T-helper 2 cell treated with Interferon-gamma antibody and Interleukin-4, amounts not matched to agents 5 μg/mL and 100 μg/mL, for 36 hours (primary cell): ENCODE measurements around the gene CTAGE1.
"Not testable (repeated sequence)": the region's sequence is repeated elsewhere in the genome, so short reads cannot be mapped to it uniquely, and the experiment has no call there.

ENCODE experiments used
- DNase-seq: peaks from one replicate; pipeline ENCODE4 v3.0.0; 2021; ENCODE audit warnings: low spot score
- H3K27ac Mint-ChIP-seq: one replicate; pipeline ENCODE4 v1.8.0; 2021; ENCODE audit warnings: mild to moderate bottlenecking, mixed read lengths
- H3K27me3 Mint-ChIP-seq: one replicate; pipeline ENCODE4 v1.8.0; 2021; ENCODE audit warnings: low read depth, mixed read lengths
- H3K36me3 Mint-ChIP-seq: one replicate; pipeline ENCODE4 v1.8.0; 2021; ENCODE audit warnings: low read depth, mixed read lengths
- H3K4me1 Mint-ChIP-seq: one replicate; pipeline ENCODE4 v1.8.0; 2021; ENCODE audit warnings: low read depth, mixed read lengths
- H3K4me3 Mint-ChIP-seq: one replicate; pipeline ENCODE4 v1.8.0; 2022; ENCODE audit warnings: mild to moderate bottlenecking, moderate library complexity, mixed read lengths
- H3K9me3 Mint-ChIP-seq: one replicate; pipeline ENCODE4 v1.8.0; 2021; ENCODE audit warnings: mixed read lengths

Gene CTAGE1, protein sequence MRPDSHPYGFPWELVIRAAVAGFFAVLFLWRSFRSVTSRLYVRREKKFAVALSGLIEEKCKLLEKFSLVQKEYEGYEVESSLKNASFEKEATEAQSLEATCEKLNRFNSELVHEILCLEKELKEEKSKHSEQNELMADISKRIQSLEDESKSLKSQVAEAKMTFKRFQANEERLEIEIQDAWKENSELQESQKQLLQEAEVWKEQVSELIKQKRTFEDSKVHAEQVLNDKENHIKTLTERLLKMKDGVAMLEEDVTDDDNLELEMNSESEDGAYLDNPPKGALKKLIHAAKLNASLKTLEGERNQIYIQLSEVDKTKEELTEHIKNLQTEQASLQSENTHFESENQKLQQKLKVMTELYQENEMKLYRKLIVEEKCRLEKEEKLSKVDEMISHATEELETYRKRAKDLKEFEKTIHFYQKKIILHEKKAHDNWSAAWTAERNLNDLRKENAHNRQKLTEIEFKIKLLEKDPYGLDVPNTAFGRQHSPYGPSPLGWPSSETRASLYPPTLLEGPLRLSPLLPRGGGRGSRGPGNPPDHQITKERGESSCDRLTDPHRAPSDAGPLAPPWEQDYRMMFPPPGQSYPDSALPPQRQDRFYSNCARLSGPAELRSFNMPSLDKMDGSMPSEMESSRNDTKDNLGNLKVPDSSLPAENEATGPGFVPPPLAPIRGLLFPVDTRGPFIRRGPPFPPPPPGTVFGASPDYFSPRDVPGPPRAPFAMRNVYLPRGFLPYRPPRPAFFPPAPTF

DNA sequence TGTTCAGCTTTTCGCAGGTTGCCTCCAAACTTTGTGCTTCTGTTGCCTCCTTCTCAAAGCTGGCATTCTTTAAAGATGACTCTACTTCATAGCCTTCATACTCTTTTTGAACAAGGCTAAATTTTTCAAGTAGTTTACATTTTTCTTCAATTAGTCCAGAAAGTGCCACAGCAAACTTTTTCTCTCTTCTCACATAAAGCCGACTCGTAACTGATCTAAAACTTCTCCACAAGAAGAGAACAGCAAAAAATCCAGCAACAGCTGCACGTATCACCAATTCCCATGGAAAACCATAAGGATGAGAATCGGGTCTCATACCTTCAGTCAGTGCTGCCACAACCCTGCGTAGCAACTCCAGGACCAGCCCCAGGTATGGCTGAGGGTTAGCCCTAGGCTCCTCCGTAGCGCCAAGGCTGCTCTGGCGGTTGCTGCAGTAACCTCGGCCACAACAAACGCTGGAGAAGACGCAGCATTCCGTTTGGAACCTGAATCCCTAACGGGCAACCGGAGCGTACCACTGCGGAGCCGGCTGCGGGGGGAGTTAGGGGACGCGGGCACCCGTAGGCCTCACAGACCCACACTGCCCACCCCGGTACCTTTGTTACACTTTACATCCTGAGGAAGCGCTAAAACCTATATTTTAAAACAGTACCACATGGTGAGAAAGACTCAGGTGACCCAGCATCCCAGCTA lies at the start of gene CTAGE1:
TSS of gene CTAGE1 (minus strand) at position 420 of the 693 bp plus-strand sequence. CDS start at position 316, 104 bp downstream.
- Mint-ChIP-seq H3K27me3 (no peaks in the 10 kb centered on the region), H3K9me3 (peaks cover 14% of the 10 kb centered on the region), H3K27ac (no peak within 1 kb of the TSS), H3K4me1 (no peaks in the 10 kb centered on the region), H3K36me3 (no peaks in the 10 kb centered on the region), H3K4me3 (no peak within 1 kb of the TSS)
- no peak for DNase-seq

DNA sequence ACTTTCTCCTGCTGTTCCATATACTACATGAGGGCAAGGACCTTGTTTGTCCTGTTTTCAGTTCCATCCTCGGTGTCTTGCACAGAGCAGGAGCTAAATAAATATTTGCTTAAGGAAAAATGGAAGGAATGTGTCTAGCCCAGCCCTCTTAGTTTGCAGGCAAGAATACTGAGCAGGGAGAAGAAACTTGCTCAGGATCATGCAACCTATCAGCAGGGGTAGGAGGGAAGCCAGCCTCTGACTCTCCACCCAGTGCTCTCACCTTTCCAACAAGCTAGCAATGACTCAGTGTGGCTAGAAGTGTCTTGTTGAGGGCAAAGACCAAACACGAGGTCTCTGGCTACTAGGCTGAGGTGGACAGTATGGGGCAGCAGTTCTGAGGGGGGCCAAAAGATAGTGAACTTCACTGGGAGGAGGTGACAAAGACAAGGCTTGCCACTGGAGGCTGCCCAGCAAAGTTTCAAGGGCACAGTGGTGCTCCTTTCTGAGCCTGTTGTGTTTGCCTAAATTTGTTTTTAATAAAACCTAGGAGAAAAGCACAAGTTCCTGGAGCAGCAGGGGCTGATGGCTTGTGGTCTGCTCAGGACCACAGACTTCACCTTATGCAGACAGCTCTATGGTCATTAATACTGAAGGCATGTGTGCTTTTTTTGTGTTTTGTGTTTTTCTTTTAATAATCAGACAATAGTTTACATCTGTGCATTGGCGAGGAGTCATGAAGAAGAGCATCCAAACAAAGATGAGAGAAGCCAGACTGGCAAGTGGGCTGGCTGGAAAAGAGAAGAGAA lies 49.1 kb upstream of the CTAGE1 start:
- no peaks in the 10 kb centered on the region for H3K27me3 Mint-ChIP-seq
- no peak for DNase-seq
- no peaks in the 10 kb centered on the region for H3K9me3 Mint-ChIP-seq
- no peaks in the 10 kb centered on the region for H3K36me3 Mint-ChIP-seq
- no peak overlapping the region for H3K27ac Mint-ChIP-seq
- H3K4me1 Mint-ChIP-seq = no peaks in the 10 kb centered on the region
- no peak overlapping the region for H3K4me3 Mint-ChIP-seq

DNA sequence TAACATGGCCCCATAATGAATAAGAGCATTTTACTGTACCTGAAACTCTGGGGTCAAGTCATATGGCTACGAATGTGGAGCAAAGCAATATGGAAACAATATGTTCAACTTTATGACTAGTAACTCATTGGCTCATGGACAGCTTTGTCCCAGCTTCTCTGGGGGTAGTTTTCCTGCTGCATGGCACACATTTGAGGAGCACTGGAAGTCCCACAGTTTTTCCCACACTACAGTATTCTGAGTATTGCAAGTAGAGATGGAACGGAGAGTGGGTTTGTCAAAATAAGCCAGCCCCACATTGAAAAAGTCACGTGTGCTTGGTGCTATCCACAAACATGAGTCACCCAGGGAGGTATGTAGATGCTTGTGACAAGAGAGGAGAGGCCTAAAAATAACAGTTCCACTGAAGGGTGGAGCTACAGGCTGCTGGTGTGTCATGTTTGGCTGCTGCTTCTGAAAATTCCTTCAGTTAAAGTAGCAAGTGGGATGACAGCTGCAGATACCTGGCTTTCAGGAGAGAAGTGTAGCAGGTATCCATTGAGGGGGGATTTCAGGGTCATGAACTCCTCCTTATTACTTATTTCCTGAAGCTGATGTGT lies 48.2 kb upstream of the CTAGE1 start:
- Mint-ChIP-seq H3K27me3 (no peaks in the 10 kb centered on the region), H3K9me3 (no peaks in the 10 kb centered on the region), H3K4me3 (no peak overlapping the region), H3K27ac (no peak overlapping the region), H3K36me3 (no peaks in the 10 kb centered on the region), H3K4me1 (no peaks in the 10 kb centered on the region)
- no peak for DNase-seq

DNA sequence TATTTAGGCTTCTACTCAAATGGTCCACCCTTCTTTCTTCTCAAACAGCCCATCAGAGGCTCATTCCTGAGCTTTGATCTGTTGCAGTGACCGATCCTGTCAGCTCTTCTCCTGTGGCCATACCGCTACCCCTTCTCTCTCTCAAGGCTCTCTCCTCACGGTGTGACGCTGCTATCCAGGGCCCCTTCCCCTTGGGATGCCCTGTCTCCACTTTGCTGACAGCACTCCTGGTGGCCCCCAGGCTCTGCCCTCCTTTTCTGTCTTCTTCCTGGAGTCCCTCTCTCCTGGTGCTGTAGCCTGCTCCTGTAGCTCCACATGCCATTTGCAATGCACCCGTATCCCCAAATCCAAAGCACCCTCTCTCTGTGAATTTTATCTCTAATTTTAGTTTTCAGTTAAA lies 45.4 kb upstream of the CTAGE1 start:
- H3K4me3 Mint-ChIP-seq = no peak overlapping the region
- DNase-seq = no peak
- H3K36me3 Mint-ChIP-seq = no peaks in the 10 kb centered on the region
- no peaks in the 10 kb centered on the region for H3K27me3 Mint-ChIP-seq
- H3K4me1 Mint-ChIP-seq = no peaks in the 10 kb centered on the region
- no peak overlapping the region for H3K27ac Mint-ChIP-seq
- no peaks in the 10 kb centered on the region for H3K9me3 Mint-ChIP-seq

DNA sequence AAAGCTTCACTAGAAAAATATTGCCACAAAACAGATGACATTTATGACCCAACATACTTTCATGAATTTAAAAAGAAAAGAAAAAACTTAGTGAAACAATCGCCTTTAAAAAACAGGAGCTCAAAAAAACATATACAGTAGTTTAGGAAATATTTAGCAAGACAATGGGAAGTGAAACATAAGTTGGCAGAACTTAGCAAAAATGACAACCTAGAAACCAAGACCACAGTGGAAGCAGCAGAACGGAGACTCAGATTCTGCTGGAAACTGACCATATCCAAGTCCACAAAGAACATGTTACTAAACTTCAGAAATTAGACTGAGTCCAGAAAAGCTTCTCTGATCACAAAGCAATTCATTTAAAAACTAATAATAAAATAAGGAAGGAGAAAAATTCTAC lies 41.8 kb upstream of the CTAGE1 start:
- H3K9me3 Mint-ChIP-seq = no peaks in the 10 kb centered on the region
- no peak for DNase-seq
- no peaks in the 10 kb centered on the region for H3K4me1 Mint-ChIP-seq
- no peak overlapping the region for H3K4me3 Mint-ChIP-seq
- no peak overlapping the region for H3K27ac Mint-ChIP-seq
- no peaks in the 10 kb centered on the region for H3K36me3 Mint-ChIP-seq
- H3K27me3 Mint-ChIP-seq = no peaks in the 10 kb centered on the region

DNA sequence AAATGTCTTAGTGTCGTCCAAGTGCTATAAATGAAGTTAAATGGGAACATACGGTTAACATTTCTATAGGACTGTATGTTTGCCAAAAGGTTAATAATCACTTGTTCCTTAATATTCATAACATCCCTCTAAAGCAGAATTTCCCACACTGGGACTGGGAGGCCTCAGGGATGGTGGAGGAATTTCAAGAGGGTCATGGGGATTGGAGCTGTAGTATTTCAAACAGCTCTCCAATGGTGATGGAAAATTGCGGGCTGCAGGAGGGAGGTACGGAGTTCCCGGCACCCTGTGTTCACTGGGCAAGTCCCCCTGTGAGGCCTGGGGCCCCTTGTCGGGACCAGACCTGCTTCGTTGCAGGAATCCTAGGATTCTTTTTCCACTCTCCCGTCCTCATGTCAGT lies 39.8 kb upstream of the CTAGE1 start:
- DNase-seq = no peak
- Mint-ChIP-seq H3K36me3 (no peaks in the 10 kb centered on the region), H3K4me3 (no peak overlapping the region), H3K4me1 (no peaks in the 10 kb centered on the region), H3K27ac (no peak overlapping the region), H3K9me3 (no peaks in the 10 kb centered on the region), H3K27me3 (no peaks in the 10 kb centered on the region)

DNA sequence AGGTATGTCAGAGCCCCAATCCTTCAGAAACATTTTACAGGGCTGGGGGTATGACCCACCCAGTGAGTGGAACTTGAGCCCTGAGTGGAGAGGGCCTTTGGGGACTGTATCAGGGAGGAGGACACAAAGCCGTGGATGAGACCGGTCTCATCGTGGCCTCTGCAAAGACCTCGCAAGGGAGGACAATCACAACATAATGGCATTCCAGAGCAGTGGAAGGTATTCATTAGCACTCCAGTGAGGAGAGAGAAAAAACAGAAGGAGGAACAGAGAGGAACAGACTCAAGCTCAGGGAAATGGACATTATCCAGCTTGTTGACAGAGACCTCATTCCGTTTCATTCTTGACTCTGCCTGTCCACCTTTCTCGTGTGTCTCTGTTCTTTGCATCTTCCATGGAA lies 38.8 kb upstream of the CTAGE1 start:
- no peak overlapping the region for H3K27ac Mint-ChIP-seq
- H3K4me3 Mint-ChIP-seq = no peak overlapping the region

DNA sequence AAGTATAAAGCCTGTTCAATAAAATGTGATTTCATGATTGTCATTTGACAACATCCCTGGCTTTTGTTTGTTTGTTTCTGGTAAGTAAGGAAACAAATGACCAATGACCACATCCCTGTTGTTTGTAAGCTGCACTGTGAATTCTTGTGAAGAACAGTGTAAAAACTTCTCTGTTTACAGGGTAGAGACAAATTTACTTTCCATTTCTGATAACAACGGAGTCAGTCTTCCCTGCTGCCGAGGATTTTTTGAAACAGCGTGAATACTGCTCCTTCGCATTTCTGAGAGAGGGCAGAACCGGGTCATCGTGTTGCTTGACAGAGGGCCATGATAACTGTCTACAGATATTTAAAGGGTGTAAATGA lies 38.4 kb upstream of the CTAGE1 start:
- Mint-ChIP-seq H3K27me3 (no peaks in the 10 kb centered on the region), H3K4me3 (no peak overlapping the region), H3K9me3 (no peaks in the 10 kb centered on the region), H3K4me1 (no peaks in the 10 kb centered on the region), H3K27ac (no peak overlapping the region), H3K36me3 (no peaks in the 10 kb centered on the region)
- no peak for DNase-seq

More for the DNA sequence above, 38.8 kb upstream of the CTAGE1 start:
- Mint-ChIP-seq H3K9me3 (no peaks in the 10 kb centered on the region), H3K36me3 (no peaks in the 10 kb centered on the region), H3K27me3 (no peaks in the 10 kb centered on the region), H3K4me1 (no peaks in the 10 kb centered on the region)
- no peak for DNase-seq

DNA sequence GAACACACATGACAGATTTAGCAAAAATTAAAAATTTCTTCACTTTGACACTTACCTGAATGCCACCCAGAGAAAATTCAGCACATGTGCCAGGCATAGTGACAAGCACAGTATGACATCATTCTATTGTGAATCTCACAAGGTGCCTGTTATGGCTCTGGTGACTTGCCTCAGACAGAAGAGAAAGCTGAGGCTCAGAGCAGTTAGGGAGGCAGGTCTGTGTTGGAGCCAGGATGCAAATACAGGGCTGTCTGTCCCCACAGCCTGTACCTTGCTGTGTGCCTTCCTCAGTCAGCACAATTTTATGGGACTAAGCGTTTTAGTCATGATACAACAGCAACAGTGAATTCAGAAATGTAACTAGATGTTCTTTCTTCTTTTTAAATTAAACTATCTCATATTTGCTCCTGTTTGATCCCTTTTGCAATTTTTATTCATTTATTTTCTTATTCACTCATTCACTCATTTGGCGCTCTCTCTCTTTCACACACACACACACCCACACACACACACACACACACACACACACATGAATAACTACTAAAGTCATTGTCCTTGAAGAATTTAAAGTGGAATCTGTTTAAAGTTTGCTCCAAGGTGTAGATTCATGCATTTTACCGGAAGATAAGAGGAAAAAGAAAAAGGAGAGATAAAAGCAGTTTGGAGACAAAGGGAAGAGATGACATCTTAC lies 37.9 kb upstream of the CTAGE1 start:
- no peaks in the 10 kb centered on the region for H3K27me3 Mint-ChIP-seq
- no peak for DNase-seq
- no peaks in the 10 kb centered on the region for H3K36me3 Mint-ChIP-seq
- H3K27ac Mint-ChIP-seq = no peak overlapping the region
- no peak overlapping the region for H3K4me3 Mint-ChIP-seq
- no peaks in the 10 kb centered on the region for H3K9me3 Mint-ChIP-seq
- no peaks in the 10 kb centered on the region for H3K4me1 Mint-ChIP-seq

DNA sequence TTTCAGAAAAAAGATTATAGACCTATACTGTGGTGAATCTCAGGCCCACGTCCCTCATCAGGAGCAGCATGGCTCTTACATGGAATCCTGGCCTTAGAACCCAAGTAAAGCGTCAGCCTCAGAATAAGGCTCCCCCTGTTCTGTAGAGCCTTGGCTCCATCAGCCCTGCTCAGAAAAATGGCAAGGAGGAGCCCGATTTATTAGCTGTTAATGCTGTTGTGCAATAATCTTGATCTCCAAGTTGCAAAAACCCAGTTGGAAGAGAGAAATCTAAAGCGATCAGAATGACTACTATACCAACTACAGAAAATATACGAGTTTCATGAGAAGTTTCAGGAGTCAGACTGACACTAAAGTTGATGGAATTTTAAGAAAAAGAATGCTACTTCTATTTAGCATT lies 35.6 kb upstream of the CTAGE1 start:
- Mint-ChIP-seq H3K4me1 (no peaks in the 10 kb centered on the region), H3K36me3 (no peaks in the 10 kb centered on the region), H3K27ac (no peak overlapping the region), H3K4me3 (no peak overlapping the region), H3K9me3 (peaks cover 12% of the 10 kb centered on the region), H3K27me3 (no peaks in the 10 kb centered on the region)
- DNase-seq = no peak

DNA sequence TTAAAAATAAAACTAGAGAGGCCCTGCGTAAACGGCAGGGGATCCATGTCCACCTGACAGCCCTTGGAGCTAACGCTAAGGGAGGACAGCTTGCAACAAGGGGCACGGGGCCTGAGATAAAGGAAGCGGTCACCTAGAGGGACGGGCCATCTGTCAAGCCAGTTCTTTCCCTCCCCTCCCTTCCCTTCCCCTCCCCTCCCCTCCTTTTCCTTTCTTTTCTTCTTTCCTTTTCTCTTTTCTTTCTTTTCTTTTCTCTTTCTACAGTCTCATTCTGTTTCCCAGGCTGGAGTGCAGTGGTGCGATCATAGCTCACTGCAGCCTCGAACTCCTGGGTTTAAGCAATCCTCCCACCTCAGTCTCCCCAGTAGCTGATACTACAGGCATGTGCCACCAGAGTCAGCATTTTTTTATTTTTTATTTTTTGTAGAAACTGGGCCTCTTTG lies 34.5 kb upstream of the CTAGE1 start:
- H3K4me3 Mint-ChIP-seq = no peak overlapping the region
- no peak for DNase-seq
- H3K27ac Mint-ChIP-seq = no peak overlapping the region
- no peaks in the 10 kb centered on the region for H3K27me3 Mint-ChIP-seq
- H3K36me3 Mint-ChIP-seq = no peaks in the 10 kb centered on the region
- H3K4me1 Mint-ChIP-seq = no peaks in the 10 kb centered on the region
- peaks cover 12% of the 10 kb centered on the region for H3K9me3 Mint-ChIP-seq

DNA sequence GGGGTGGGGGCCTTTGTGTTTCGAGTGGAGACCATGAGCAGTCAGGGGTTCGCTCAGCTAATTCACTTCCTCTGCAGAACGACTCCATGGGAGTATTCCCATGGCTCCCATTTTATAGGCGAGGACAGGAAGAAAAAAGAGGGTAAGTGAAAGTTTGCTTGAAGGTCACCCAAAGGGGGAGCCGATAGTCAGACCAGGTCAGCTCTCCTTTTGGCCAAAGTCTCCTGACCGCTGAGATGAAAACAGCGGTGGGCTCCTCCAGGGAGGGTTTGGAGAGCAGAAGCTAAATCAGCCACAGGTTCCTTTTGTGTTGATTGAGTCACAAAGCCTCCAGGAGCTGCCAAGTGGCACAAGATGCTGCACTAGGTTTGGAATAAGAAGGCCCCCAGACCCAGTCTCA lies 34.1 kb upstream of the CTAGE1 start:
- Mint-ChIP-seq H3K4me1 (no peaks in the 10 kb centered on the region), H3K27ac (no peak overlapping the region), H3K9me3 (peaks cover 12% of the 10 kb centered on the region), H3K4me3 (no peak overlapping the region), H3K36me3 (no peaks in the 10 kb centered on the region), H3K27me3 (no peaks in the 10 kb centered on the region)
- no peak for DNase-seq

DNA sequence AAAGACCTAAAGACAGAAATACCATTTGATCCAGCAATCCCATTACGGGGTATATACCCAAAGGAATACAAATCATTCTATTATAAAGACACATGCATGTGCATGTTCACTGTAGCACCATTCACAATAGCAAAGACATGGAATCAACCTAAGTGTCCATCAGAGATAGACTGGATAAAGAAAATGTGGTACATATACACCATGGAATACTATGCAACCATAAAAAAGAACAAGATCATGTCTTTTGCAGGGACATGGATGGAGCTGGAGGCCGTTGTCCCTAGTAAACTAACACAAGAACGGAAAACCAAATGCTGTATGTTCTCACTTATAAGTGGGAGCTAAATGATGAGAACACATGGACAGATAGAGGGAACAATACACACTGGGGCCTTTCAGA lies 33.1 kb upstream of the CTAGE1 start:
- not testable (repeated sequence) for H3K4me1 Mint-ChIP-seq, H3K27ac Mint-ChIP-seq, H3K4me3 Mint-ChIP-seq, H3K36me3 Mint-ChIP-seq, DNase-seq, H3K27me3 Mint-ChIP-seq
- H3K9me3 Mint-ChIP-seq = peaks cover 12% of the 10 kb centered on the region
